ENCODE data around the gene SLC24A3.

- TF ChIP-seq, protein P1, sequence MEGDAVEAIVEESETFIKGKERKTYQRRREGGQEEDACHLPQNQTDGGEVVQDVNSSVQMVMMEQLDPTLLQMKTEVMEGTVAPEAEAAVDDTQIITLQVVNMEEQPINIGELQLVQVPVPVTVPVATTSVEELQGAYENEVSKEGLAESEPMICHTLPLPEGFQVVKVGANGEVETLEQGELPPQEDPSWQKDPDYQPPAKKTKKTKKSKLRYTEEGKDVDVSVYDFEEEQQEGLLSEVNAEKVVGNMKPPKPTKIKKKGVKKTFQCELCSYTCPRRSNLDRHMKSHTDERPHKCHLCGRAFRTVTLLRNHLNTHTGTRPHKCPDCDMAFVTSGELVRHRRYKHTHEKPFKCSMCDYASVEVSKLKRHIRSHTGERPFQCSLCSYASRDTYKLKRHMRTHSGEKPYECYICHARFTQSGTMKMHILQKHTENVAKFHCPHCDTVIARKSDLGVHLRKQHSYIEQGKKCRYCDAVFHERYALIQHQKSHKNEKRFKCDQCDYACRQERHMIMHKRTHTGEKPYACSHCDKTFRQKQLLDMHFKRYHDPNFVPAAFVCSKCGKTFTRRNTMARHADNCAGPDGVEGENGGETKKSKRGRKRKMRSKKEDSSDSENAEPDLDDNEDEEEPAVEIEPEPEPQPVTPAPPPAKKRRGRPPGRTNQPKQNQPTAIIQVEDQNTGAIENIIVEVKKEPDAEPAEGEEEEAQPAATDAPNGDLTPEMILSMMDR (conservative IDR thresholded peaks at IDR 0.05; ENCODE audit: low read length) = no peak
- TF ChIP-seq EZH2phosphoT487 (IDR thresholded peaks at IDR 0.05; ENCODE audit: borderline replicate concordance, low read depth, low read length) = no peak
These were observed 79.3 kb downstream of the SLC24A3 start for GRCh38 chr20:19291818-19292132.

Measured in OCI-LY7 (cell line).